Measurements from ENCODE around the gene FNDC8. TPM values are rescaled to one million over a fixed set of nuclear protein-coding genes. Genes with fewer than 3 reads are reported as not detected.
A peak's percentile ranks its signal among the peaks of the same experiment; 100 is the strongest.

FNDC8 gene
- total RNA-seq, 1 donor, result not detected

- TF ChIP-seq CTCF (IDR thresholded peaks at IDR 0.05; ENCODE audit: insufficient read depth, low read length), result no peak
- no peak overlapping the region for H3K4me3 ChIP-seq (ENCODE audit: low read depth, low read length)
- DNase-seq (ENCODE audit: low read depth), result no peak
Observed at GRCh38 chr17:35138218-35138617, 16.8 kb downstream of the FNDC8 start.

- peak; percentile 78 for DNase-seq (ENCODE audit: low read depth)
- H3K4me3 ChIP-seq (ENCODE audit: low read depth, low read length), result peak within 1 kb of the TSS; percentile 98
- TF ChIP-seq CTCF (IDR thresholded peaks at IDR 0.05; ENCODE audit: insufficient read depth, low read length), result peak; percentile 97
Observed at GRCh38 chr17:35141681-35142466, 20.5 kb downstream of the FNDC8 start, which contains the start of gene NLE1. Gene NLE1, minus strand, starts transcription at chr17:35142303. Its CDS starts 28 bp downstream, at chr17:35142275.

- no peak for DNase-seq (ENCODE audit: low read depth)
- no peak for TF ChIP-seq CTCF (IDR thresholded peaks at IDR 0.05; ENCODE audit: insufficient read depth, low read length)
- H3K4me3 ChIP-seq (ENCODE audit: low read depth, low read length), result peak overlapping the region; percentile 98
Observed at GRCh38 chr17:35142467-35142796, 21.0 kb downstream of the FNDC8 start.

- no peak for TF ChIP-seq CTCF (IDR thresholded peaks at IDR 0.05; ENCODE audit: insufficient read depth, low read length)
- H3K4me3 ChIP-seq (ENCODE audit: low read depth, low read length), result no peak overlapping the region
- DNase-seq (ENCODE audit: low read depth), result no peak
Observed at GRCh38 chr17:35144840-35145239, 23.4 kb downstream of the FNDC8 start.

GRCh38 chr17:35146214-35146833, 24.9 kb downstream of the FNDC8 start:
- no peak overlapping the region for H3K4me3 ChIP-seq (ENCODE audit: low read depth, low read length)
- no peak for TF ChIP-seq CTCF (IDR thresholded peaks at IDR 0.05; ENCODE audit: insufficient read depth, low read length)
- DNase-seq (ENCODE audit: low read depth), result no peak

GRCh38 chr17:35147375-35147905, 26.0 kb downstream of the FNDC8 start, which contains the start of gene UNC45B:
Gene UNC45B, plus strand, starts transcription at chr17:35147817. Its CDS starts 447 bp downstream, at chr17:35148264.
- no peak for TF ChIP-seq CTCF (IDR thresholded peaks at IDR 0.05; ENCODE audit: insufficient read depth, low read length)
- DNase-seq (ENCODE audit: low read depth), result no peak
- H3K4me3 ChIP-seq (ENCODE audit: low read depth, low read length), result no peak within 1 kb of the TSS

All from fibroblast of the aortic adventitia (primary cell).